ENCODE data around the gene MMEL1.

MMEL1 gene

DNA sequence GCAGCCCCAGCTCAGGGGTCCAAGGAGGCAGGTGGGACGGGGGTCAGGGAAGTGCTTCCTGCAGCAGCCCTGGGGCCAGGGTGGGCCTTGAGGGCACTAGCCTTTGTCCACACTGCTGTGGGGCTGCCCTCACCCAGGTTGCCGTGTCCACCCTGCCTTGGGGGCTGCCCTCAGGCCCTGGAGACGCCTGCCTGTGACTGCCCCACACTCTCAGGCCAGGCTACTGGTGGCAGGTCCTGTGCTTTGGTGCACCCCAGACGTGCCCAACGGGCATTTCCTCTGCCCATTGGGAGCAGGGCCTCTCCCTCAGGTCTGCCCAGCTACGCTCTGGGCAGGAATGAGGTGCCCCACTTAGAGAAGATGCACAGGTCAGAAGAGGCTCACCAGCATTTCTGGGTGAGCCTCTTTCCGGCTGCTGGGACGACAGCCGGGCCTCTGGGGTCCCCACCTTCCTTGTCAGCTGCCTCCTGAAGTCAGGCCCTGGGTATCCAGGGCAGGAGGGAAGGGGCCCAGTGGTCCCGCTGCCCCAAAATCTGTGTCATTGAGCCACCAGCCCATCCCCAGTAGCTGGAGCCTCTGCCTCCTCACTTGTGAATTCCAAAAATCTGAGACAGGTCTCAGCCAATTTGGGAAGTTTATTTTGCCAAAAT is 2.7 kb upstream of the MMEL1 start:
- Histone ChIP-seq H3K4me3 (ENCODE audit: low read depth, low read length) (no peak overlapping the region), H3K36me3 (ENCODE audit: control insufficient read depth in 2 of 2, insufficient read depth in 1 of 2, low read length in 2 of 2) (no peaks in the 10 kb centered on the region), H3K4me1 (ENCODE audit: control insufficient read depth, insufficient read depth, low read length) (no peaks in the 10 kb centered on the region), H3K27ac (ENCODE audit: extremely low read depth, low read depth, low read length) (no peak overlapping the region), H3K9me3 (ENCODE audit: control insufficient read depth, insufficient read depth, low read depth, low read length) (no peaks in the 10 kb centered on the region)
- CTCF ChIA-PET, result no interaction called here
- TF ChIP-seq, protein P1, sequence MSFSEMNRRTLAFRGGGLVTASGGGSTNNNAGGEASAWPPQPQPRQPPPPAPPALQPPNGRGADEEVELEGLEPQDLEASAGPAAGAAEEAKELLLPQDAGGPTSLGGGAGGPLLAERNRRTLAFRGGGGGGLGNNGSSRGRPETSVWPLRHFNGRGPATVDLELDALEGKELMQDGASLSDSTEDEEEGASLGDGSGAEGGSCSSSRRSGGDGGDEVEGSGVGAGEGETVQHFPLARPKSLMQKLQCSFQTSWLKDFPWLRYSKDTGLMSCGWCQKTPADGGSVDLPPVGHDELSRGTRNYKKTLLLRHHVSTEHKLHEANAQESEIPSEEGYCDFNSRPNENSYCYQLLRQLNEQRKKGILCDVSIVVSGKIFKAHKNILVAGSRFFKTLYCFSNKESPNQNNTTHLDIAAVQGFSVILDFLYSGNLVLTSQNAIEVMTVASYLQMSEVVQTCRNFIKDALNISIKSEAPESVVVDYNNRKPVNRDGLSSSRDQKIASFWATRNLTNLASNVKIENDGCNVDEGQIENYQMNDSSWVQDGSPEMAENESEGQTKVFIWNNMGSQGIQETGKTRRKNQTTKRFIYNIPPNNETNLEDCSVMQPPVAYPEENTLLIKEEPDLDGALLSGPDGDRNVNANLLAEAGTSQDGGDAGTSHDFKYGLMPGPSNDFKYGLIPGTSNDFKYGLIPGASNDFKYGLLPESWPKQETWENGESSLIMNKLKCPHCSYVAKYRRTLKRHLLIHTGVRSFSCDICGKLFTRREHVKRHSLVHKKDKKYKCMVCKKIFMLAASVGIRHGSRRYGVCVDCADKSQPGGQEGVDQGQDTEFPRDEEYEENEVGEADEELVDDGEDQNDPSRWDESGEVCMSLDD (tag by site-specific recombination; IDR thresholded peaks at IDR 0.05), result peak; percentile 38; the same call in 1 of the 2 replicates
- no peak for TF ChIP-seq ZNF2 (tag by site-specific recombination; IDR thresholded peaks at IDR 0.05)
- POLR2A ChIA-PET, result no interaction called here

DNA sequence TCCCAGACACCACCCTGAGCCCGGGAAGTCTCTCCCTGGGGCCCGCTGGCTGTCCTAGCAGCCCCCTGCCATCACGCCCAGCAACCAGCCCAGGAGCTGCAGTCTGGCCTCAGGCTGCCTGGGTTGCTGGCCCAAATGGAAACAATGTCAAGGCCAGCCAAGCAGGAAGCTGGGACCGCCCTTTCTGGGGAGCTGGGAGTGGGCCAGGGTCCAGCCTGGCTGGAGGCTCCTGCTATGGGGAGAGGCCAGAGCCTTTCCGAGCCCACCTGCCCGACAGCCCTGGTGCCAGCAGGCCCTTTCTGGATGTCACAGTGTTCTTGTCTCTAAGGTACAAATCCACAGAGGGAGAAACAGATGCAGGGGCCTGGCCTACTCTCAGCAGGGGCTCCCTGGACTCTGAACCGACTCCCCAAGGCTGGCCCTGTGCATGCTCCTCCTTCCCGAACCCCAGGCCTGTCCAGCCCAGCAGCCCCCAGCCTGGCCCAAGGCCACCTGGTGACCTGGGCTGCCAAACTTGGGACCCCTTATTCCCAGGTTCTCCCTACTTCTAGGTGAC is 1.2 kb upstream of the MMEL1 start:
- no peak overlapping the region for H3K27ac ChIP-seq (ENCODE audit: extremely low read depth, low read depth, low read length)
- POLR2A ChIA-PET, result no interaction called here
- H3K4me1 ChIP-seq (ENCODE audit: control insufficient read depth, insufficient read depth, low read length), result no peaks in the 10 kb centered on the region
- no peak overlapping the region for H3K4me3 ChIP-seq (ENCODE audit: low read depth, low read length)
- CTCF ChIA-PET, result no interaction called here
- no peak for TF ChIP-seq ZNF670 (tag by site-specific recombination; IDR thresholded peaks at IDR 0.05; ENCODE audit: low read depth)
- no peak for TF ChIP-seq ZNF324 (tag by site-specific recombination; IDR thresholded peaks at IDR 0.05)
- no peak for TF ChIP-seq KLF9 (tag by site-specific recombination; IDR thresholded peaks at IDR 0.05; ENCODE audit: low read depth)
- TF ChIP-seq, protein P2, sequence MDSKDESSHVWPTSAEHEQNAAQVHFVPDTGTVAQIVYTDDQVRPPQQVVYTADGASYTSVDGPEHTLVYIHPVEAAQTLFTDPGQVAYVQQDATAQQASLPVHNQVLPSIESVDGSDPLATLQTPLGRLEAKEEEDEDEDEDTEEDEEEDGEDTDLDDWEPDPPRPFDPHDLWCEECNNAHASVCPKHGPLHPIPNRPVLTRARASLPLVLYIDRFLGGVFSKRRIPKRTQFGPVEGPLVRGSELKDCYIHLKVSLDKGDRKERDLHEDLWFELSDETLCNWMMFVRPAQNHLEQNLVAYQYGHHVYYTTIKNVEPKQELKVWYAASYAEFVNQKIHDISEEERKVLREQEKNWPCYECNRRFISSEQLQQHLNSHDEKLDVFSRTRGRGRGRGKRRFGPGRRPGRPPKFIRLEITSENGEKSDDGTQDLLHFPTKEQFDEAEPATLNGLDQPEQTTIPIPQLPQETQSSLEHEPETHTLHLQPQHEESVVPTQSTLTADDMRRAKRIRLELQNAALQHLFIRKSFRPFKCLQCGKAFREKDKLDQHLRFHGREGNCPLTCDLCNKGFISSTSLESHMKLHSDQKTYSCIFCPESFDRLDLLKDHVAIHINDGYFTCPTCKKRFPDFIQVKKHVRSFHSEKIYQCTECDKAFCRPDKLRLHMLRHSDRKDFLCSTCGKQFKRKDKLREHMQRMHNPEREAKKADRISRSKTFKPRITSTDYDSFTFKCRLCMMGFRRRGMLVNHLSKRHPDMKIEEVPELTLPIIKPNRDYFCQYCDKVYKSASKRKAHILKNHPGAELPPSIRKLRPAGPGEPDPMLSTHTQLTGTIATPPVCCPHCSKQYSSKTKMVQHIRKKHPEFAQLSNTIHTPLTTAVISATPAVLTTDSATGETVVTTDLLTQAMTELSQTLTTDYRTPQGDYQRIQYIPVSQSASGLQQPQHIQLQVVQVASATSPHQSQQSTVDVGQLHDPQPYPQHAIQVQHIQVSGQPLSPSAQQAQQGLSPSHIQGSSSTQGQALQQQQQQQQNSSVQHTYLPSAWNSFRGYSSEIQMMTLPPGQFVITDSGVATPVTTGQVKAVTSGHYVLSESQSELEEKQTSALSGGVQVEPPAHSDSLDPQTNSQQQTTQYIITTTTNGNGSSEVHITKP (tag by site-specific recombination; IDR thresholded peaks at IDR 0.05), result no peak
- no peak for TF ChIP-seq ZNF777 (tag by site-specific recombination; IDR thresholded peaks at IDR 0.05; ENCODE audit: borderline replicate concordance)
- TF ChIP-seq ZNF549 (tag by site-specific recombination; IDR thresholded peaks at IDR 0.05), result no peak
- TF ChIP-seq ZNF394 (tag by site-specific recombination; IDR thresholded peaks at IDR 0.05; ENCODE audit: borderline replicate concordance), result no peak
- no peak for TF ChIP-seq KLF8 (tag by site-specific recombination; IDR thresholded peaks at IDR 0.05)
- TF ChIP-seq, protein P3, sequence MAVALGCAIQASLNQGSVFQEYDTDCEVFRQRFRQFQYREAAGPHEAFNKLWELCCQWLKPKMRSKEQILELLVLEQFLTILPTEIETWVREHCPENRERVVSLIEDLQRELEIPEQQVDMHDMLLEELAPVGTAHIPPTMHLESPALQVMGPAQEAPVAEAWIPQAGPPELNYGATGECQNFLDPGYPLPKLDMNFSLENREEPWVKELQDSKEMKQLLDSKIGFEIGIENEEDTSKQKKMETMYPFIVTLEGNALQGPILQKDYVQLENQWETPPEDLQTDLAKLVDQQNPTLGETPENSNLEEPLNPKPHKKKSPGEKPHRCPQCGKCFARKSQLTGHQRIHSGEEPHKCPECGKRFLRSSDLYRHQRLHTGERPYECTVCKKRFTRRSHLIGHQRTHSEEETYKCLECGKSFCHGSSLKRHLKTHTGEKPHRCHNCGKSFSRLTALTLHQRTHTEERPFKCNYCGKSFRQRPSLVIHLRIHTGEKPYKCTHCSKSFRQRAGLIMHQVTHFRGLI (tag by site-specific recombination; IDR thresholded peaks at IDR 0.05), result no peak
- no peak for TF ChIP-seq ZNF76 (tag by site-specific recombination; IDR thresholded peaks at IDR 0.05; ENCODE audit: borderline replicate concordance, low read depth)
- TF ChIP-seq KLF1 (tag by site-specific recombination; IDR thresholded peaks at IDR 0.05), result no peak
- no peak for TF ChIP-seq ZNF23 (tag by site-specific recombination; IDR thresholded peaks at IDR 0.05; ENCODE audit: borderline replicate concordance)
- TF ChIP-seq, protein P4, sequence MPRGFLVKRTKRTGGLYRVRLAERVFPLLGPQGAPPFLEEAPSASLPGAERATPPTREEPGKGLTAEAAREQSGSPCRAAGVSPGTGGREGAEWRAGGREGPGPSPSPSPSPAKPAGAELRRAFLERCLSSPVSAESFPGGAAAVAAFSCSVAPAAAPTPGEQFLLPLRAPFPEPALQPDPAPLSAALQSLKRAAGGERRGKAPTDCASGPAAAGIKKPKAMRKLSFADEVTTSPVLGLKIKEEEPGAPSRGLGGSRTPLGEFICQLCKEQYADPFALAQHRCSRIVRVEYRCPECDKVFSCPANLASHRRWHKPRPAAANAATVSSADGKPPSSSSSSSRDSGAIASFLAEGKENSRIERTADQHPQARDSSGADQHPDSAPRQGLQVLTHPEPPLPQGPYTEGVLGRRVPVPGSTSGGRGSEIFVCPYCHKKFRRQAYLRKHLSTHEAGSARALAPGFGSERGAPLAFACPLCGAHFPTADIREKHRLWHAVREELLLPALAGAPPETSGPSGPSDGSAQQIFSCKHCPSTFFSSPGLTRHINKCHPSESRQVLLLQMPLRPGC (tag by site-specific recombination; IDR thresholded peaks at IDR 0.05), result no peak
- no peak for TF ChIP-seq PRDM1 (tag by site-specific recombination; IDR thresholded peaks at IDR 0.05)
- no peak for TF ChIP-seq ZNF184 (tag by site-specific recombination; IDR thresholded peaks at IDR 0.05)
- no peak for TF ChIP-seq ZNF660 (tag by site-specific recombination; IDR thresholded peaks at IDR 0.05)
- no peak for TF ChIP-seq EGR2 (tag by site-specific recombination; IDR thresholded peaks at IDR 0.05; ENCODE audit: low read depth)
- TF ChIP-seq ZNF48 (tag by site-specific recombination; IDR thresholded peaks at IDR 0.05), result no peak
- TF ChIP-seq, protein P1 (tag by site-specific recombination; IDR thresholded peaks at IDR 0.05), result no peak
- H3K36me3 ChIP-seq (ENCODE audit: control insufficient read depth in 2 of 2, insufficient read depth in 1 of 2, low read length in 2 of 2), result no peaks in the 10 kb centered on the region
- H3K9me3 ChIP-seq (ENCODE audit: control insufficient read depth, insufficient read depth, low read depth, low read length), result no peaks in the 10 kb centered on the region
